ENCODE data around the gene ASTE1.

- TF ChIP-seq ERF (CRISPR knock-in tag; IDR thresholded peaks at IDR 0.05) (no peak), JUN (IDR thresholded peaks at IDR 0.05; ENCODE audit: borderline replicate concordance, low read depth, low read length) (peak; percentile 16; the same call in 1 of the 2 replicates), JUN (CRISPR knock-in tag; IDR thresholded peaks at IDR 0.05; ENCODE audit: borderline replicate concordance) (no peak), ZNF395 (CRISPR knock-in tag; IDR thresholded peaks at IDR 0.05) (peak; percentile 67)
Measured at GRCh38 chr3:131026321-131027151, at the start of gene ASTE1, which contains the start of gene NEK11.

Data from K562 (cell line).